Measurements from ENCODE around the gene PSMA1.

DNA sequence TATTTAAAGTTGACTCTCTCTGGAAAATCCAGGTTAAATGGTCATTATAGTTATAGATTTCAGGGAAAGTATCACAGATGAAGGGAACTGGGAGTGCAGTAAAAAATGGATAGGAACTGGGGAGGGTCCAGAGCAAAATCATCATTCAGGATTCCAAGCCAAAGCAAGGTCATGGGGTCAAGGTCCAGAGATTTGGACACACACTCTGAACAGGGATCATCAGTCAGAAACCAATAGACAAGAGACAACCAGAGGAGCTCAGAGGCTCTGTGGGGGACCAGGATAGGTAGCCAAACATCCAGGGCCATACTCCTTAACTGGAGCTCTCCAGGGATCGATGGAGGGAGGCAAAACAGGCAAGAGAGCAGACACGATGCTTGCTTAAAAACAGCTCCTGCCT is 27.3 kb upstream of the PSMA1 start:
- TF ChIP-seq, protein P1, sequence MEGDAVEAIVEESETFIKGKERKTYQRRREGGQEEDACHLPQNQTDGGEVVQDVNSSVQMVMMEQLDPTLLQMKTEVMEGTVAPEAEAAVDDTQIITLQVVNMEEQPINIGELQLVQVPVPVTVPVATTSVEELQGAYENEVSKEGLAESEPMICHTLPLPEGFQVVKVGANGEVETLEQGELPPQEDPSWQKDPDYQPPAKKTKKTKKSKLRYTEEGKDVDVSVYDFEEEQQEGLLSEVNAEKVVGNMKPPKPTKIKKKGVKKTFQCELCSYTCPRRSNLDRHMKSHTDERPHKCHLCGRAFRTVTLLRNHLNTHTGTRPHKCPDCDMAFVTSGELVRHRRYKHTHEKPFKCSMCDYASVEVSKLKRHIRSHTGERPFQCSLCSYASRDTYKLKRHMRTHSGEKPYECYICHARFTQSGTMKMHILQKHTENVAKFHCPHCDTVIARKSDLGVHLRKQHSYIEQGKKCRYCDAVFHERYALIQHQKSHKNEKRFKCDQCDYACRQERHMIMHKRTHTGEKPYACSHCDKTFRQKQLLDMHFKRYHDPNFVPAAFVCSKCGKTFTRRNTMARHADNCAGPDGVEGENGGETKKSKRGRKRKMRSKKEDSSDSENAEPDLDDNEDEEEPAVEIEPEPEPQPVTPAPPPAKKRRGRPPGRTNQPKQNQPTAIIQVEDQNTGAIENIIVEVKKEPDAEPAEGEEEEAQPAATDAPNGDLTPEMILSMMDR (conservative IDR thresholded peaks at IDR 0.05) = no peak
- TF ChIP-seq EZH2 (IDR thresholded peaks at IDR 0.05; ENCODE audit: low read depth) = no peak

Measured in PC-9 (cell line).